COLO668 (cell line): ENCODE measurements around the gene TMEM176B.
"Not testable (repeated sequence)": the region's sequence is repeated elsewhere in the genome, so short reads cannot be mapped to it uniquely, and the experiment has no call there.

Experiments
- DNase-seq: peaks from one replicate; lab custom pipeline; 2025; ENCODE audit not compliant: unreplicated experiment; lab: John Stamatoyannopoulos, UW

Gene TMEM176B

GRCh38 chr7:150791746-150792452 lies 8.3 kb downstream of the TMEM176B start:
- DNase-seq: no peak

- no peak for DNase-seq
Measured at GRCh38 chr7:150791304-150791703, 8.9 kb downstream of the TMEM176B start.

- no peak for DNase-seq
Measured at GRCh38 chr7:150790416-150791075, 9.6 kb downstream of the TMEM176B start.

- no peak for DNase-seq
Measured at GRCh38 chr7:150788474-150789269, 11.5 kb downstream of the TMEM176B start.

GRCh38 chr7:150787321-150788281 lies 12.6 kb downstream of the TMEM176B start:
- DNase-seq: peak; percentile 59

GRCh38 chr7:150784954-150785353 lies 15.2 kb downstream of the TMEM176B start:
- no peak for DNase-seq

- peak; percentile 81 for DNase-seq
Measured at GRCh38 chr7:150784120-150784736, 15.9 kb downstream of the TMEM176B start.

- no peak for DNase-seq
Measured at GRCh38 chr7:150781961-150782360, 18.2 kb downstream of the TMEM176B start.

GRCh38 chr7:150781103-150781502 lies 19.1 kb downstream of the TMEM176B start:
- no peak for DNase-seq

- DNase-seq: no peak
Measured at GRCh38 chr7:150780292-150780691, 19.9 kb downstream of the TMEM176B start.

GRCh38 chr7:150778738-150779301 lies 21.3 kb downstream of the TMEM176B start:
- peak; percentile 83 for DNase-seq

- DNase-seq: no peak
Measured at GRCh38 chr7:150778014-150778737, 22.0 kb downstream of the TMEM176B start.

- DNase-seq: not testable (repeated sequence)
Measured at GRCh38 chr7:150774131-150774530, 26.0 kb downstream of the TMEM176B start.

- DNase-seq: no peak
Measured at GRCh38 chr7:150769768-150770167, 30.4 kb downstream of the TMEM176B start.

GRCh38 chr7:150766334-150766709 lies 33.8 kb downstream of the TMEM176B start:
- DNase-seq: no peak

- no peak for DNase-seq
Measured at GRCh38 chr7:150759479-150759878, 40.7 kb downstream of the TMEM176B start.

GRCh38 chr7:150756858-150757257 lies 43.3 kb downstream of the TMEM176B start:
- no peak for DNase-seq

GRCh38 chr7:150756166-150756565 lies 44.0 kb downstream of the TMEM176B start:
- DNase-seq: no peak

- no peak for DNase-seq
Measured at GRCh38 chr7:150755473-150756099, 44.6 kb downstream of the TMEM176B start.
